ENCODE measurements around the gene BHLHA15. TPM values are rescaled to one million over a fixed set of nuclear protein-coding genes. Genes with fewer than 3 reads are reported as not detected.

The BHLHA15 gene
- total RNA-seq, 1 experiment from 2014 or later, result 5.2 TPM

- H3K4me3 ChIP-seq (replicated peaks in 1 of 2; ENCODE audit: low read depth in 1 of 2, low read length in 2 of 2), result no peak overlapping the region
- DNase-seq (ENCODE audit: low read depth, low spot score) (no peak), ATAC-seq (no peak)
- POLR2A ChIA-PET, result no interaction called here
- H2AFZ ChIP-seq (ENCODE audit: low read depth, low read length, poor library complexity, severe bottlenecking), result no peak overlapping the region
- intact Hi-C loops (cut with micrococcal nuclease), result no loop called here
- no peak overlapping the region for H3K9ac ChIP-seq (ENCODE audit: low read length)
- no peak overlapping the region for H3K4me2 ChIP-seq (ENCODE audit: low read length)
- no peaks in the 10 kb centered on the region for H3K9me2 ChIP-seq (ENCODE audit: insufficient read depth)
- H3K9me3 ChIP-seq (ENCODE audit: control insufficient read depth in 1 of 2, insufficient read depth in 1 of 2, low read depth in 1 of 2, low read length in 2 of 2), result no peaks in the 10 kb centered on the region
- CTCF ChIA-PET, result no interaction called here
- RAD21 ChIA-PET (ENCODE audit: low non-redundant PET in 1 of 2, low total read pairs in 2 of 2, uncharacterized antibody in 2 of 2, unreplicated experiment in 2 of 2), result no interaction called here
- H4K20me1 ChIP-seq (ENCODE audit: insufficient read depth), result no peaks in the 10 kb centered on the region
- TF ChIP-seq FOSL1 (IDR thresholded peaks at IDR 0.05; ENCODE audit: low read depth) (no peak), SRF (IDR thresholded peaks at IDR 0.05; ENCODE audit: low read depth) (no peak), YY1 (IDR thresholded peaks at IDR 0.05; ENCODE audit: extremely low read depth, insufficient replicate concordance, low read depth, low read length) (no peak), POLR2A (IDR thresholded peaks at IDR 0.05; ENCODE audit: borderline replicate concordance, extremely low read depth, insufficient read depth, insufficient read length) (no peak), POLR2AphosphoS5 (IDR thresholded peaks at IDR 0.05; ENCODE audit: low read depth, low read length) (no peak), CTCF (IDR thresholded peaks at IDR 0.05 in 2 of 3, conservative IDR thresholded peaks at IDR 0.05 in 1 of 3; ENCODE audit: borderline replicate concordance in 1 of 3, insufficient read depth in 1 of 3, low read depth in 2 of 3, low read length in 2 of 3) (no peak), ZNF274 (IDR thresholded peaks at IDR 0.05; ENCODE audit: low read depth, low read length) (no peak), CEBPB (IDR thresholded peaks at IDR 0.05; ENCODE audit: low read depth) (no peak), EZH2phosphoT487 (IDR thresholded peaks at IDR 0.05; ENCODE audit: borderline replicate concordance) (no peak), JUND (IDR thresholded peaks at IDR 0.05) (no peak), ZBTB33 (IDR thresholded peaks at IDR 0.05; ENCODE audit: extremely low read depth, insufficient replicate concordance, low read length) (no peak), ZFX (IDR thresholded peaks at IDR 0.05) (no peak), ATF3 (IDR thresholded peaks at IDR 0.05) (no peak), ELF1 (IDR thresholded peaks at IDR 0.05; ENCODE audit: borderline replicate concordance, low read depth) (no peak), EGR1 (IDR thresholded peaks at IDR 0.05; ENCODE audit: low read depth) (no peak), EZH2 (IDR thresholded peaks at IDR 0.05) (no peak), MAX (IDR thresholded peaks at IDR 0.05) (no peak), SP1 (IDR thresholded peaks at IDR 0.05; ENCODE audit: low read depth) (no peak), CBX3 (IDR thresholded peaks at IDR 0.05; ENCODE audit: low read depth) (no peak)
- H3K79me2 ChIP-seq (ENCODE audit: insufficient read depth, low read length), result no peaks in the 10 kb centered on the region
- BruUV-seq (replicated peaks), result no TSS peak
- no peak overlapping the region for H3K27ac ChIP-seq (ENCODE audit: low read depth, low read length)
- H3K4me1 ChIP-seq (ENCODE audit: control insufficient read depth in 1 of 2, insufficient read depth in 2 of 2, low read length in 2 of 2), result no peaks in the 10 kb centered on the region
- no peaks in the 10 kb centered on the region for H3K36me3 ChIP-seq (ENCODE audit: control insufficient read depth in 1 of 2, insufficient read depth in 2 of 2, low read length in 2 of 2)
- H3K27me3 ChIP-seq (ENCODE audit: insufficient read depth, low read length), result no peaks in the 10 kb centered on the region
Observed at GRCh38 chr7:98224701-98225181, 13.5 kb downstream of the BHLHA15 start.
